Right lobe of liver (tissue), 6 donors: ENCODE measurements around the gene LPCAT3. TPM values are rescaled to one million over a fixed set of nuclear protein-coding genes. Genes with fewer than 3 reads are reported as not detected.

ENCODE experiments used
- ATAC-seq, 4 donors: fragments of 200-7000 bp; cut with Tn5 transposase; one replicate each; pipeline ENCODE4 v1.9.1; 2020; ENCODE audit warnings: mild to moderate bottlenecking in 4 of 4, moderate library complexity in 4 of 4
- DNase-seq, 3 donors: peaks; one replicate each; pipeline ENCODE4 v3.0.0-alpha.2; 2020
- H3K27ac ChIP-seq, 3 donors: fragments of 200-600 bp; one replicate each; pipeline ENCODE4 v1.8.0; 2022
- H3K27me3 ChIP-seq, 2 donors: fragments of 200-600 bp; one replicate each; pipeline ENCODE4 v1.8.0; 2022
- H3K36me3 ChIP-seq, 4 donors: fragments of 200-600 bp; sonication (generic) in 1 of 4; one replicate each; pipeline versions ENCODE4 v1.5.1 to v1.8.0; 2017 to 2022; ENCODE audit warnings: control low read depth in 1 of 4
- H3K4me1 ChIP-seq, 4 donors: fragments of 200-600 bp; sonication (generic) in 1 of 4; one replicate each; pipeline versions ENCODE4 v1.5.1 to v1.8.0; 2017 to 2022; ENCODE audit warnings: control low read depth in 1 of 4
- H3K4me3 ChIP-seq, 3 donors: fragments of 200-600 bp; one replicate each; pipeline ENCODE4 v1.8.0; 2022
- H3K9me3 ChIP-seq, 4 donors: fragments of 200-600 bp; sonication (generic) in 1 of 4; one replicate each; pipeline versions ENCODE4 v1.5.1 to v1.8.0; 2017 to 2022; ENCODE audit warnings: control low read depth in 1 of 4
- CTCF ChIP-seq, 4 donors: fragments of 200-600 bp in 3 of 4; fragments of 450-650 bp in 1 of 4; IDR thresholded peaks; one replicate each; pipeline versions ENCODE4 v1.5.1 to v1.8.0; 2016 to 2022; ENCODE audit warnings: antibody characterized with exemption in 4 of 4, mild to moderate bottlenecking in 2 of 4
- POLR2A ChIP-seq: fragments of 450-650 bp; IDR thresholded peaks from one replicate; pipeline ENCODE4 v1.6.1; 2017; ENCODE audit warnings: antibody characterized with exemption, mild to moderate bottlenecking
- WGBS: methylation state at CpG from one replicate; pipeline ENCODE4 v1.1.6; 2018; ENCODE audit warnings: low coverage, low lambda C conversion rate; ENCODE audit not compliant: insufficient coverage; ENCODE audit errors: missing lambda C conversion rate; 5-methylcytosine and 5-hydroxymethylcytosine counted together
- intact Hi-C, 2 donors: fragments of 100-400 bp; cut with DNase I; formaldehyde crosslinking; loops; one replicate each; pipeline versions ENCODE4 v1.11.2 to v1.14.1; 2022
- total RNA-seq, 6 experiments: library from RNA; depleted of rRNA in 2 of 6; stranded (reverse); fragments of >200 nt in 2 of 6; fragmentation: NEBNext Ultra II Directional in 3 of 6; extraction: Animal tissue kit (Norgen Biotek cat#: 25700) in 3 of 6; gene quantifications; one replicate each; pipeline versions ENCODE4 v1.1.0 to v1.2.4, GENCODE V29; 2016 to 2023
- donor health status: DM: no; HTN: yes; CAD: no.
- donor health status: DM: no; HTN: no; CAD: no.
- donor health status: DM: no; HTN: no; CAD: no.
- donor health status: DM: no; HTN: yes; CAD: no.
- donor health status: DM: no; HTN: yes; CAD: no.

Gene LPCAT3
- total RNA-seq, 6 experiments from 2014 or later, result 50.6 to 115 (median 77.5) TPM

- Histone ChIP-seq H3K9me3 (no peaks in the 10 kb centered on the region), H3K4me3 (no peak overlapping the region), H3K36me3 (no peaks in the 10 kb centered on the region), H3K27me3 (no peaks in the 10 kb centered on the region), H3K4me1 (peaks cover 0 to 11% (median 7%) of the 10 kb centered on the region in 4 donors), H3K27ac (peak overlapping the region in 2 of 3 donors; percentile 43 to 63)
- DNase-seq (peak in 2 of 3 donors; percentile 51 to 64), ATAC-seq (peak; percentile 4 to 57 (median 22))
- intact Hi-C loops, result loop anchor here in 1 of 2 donors (10.0 kb wide), 1 partner anchor 136 kb away; the partner anchor contains the start of gene C1R
- no peak for TF ChIP-seq POLR2A
- TF ChIP-seq CTCF (IDR thresholded peaks at IDR 0.05), result no peak
- 33% methylated on average over 12 of the region's 24 CpGs for WGBS
These were observed 59.0 kb downstream of the LPCAT3 start for GRCh38 chr12:6959058-6959804.

DNA sequence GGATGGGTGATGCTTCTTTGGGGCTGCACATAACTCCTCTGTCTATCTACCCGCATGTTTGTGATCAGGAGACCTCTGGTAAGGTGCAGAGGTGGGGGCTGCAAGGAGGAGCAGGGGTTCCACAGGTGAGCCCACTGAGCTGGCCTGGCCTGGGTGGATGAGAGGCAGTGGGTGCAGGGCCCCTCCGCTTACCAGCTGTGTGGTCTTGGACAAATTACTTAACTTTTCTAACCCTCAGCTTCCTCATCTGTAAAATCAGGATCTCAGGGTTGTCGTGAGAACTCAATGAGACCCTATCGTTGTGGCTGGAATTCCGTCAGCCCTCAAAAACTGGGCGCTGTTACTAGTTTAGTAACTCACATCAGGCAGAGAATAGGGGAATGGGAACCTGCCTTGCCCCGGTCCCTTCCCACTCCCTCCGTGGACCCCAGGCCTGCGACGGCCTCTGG, 59.6 kb downstream of the LPCAT3 start:
- Histone ChIP-seq H3K27me3 (no peaks in the 10 kb centered on the region), H3K36me3 (no peaks in the 10 kb centered on the region), H3K4me3 (no peak overlapping the region), H3K9me3 (no peaks in the 10 kb centered on the region), H3K4me1 (peaks cover 0 to 11% (median 7%) of the 10 kb centered on the region in 4 donors), H3K27ac (peak overlapping the region in 2 of 3 donors; percentile 43 to 63)
- intact Hi-C loops, result loop anchor here in 1 of 2 donors (10.0 kb wide), 1 partner anchor 136 kb away; the partner anchor contains the start of gene C1R
- TF ChIP-seq POLR2A (no peak), CTCF (IDR thresholded peaks at IDR 0.05) (no peak)
- ATAC-seq (no peak), DNase-seq (peak in 1 of 3 donors; percentile 44)
- WGBS, result 51% methylated on average over 7 of the region's 10 CpGs

DNA sequence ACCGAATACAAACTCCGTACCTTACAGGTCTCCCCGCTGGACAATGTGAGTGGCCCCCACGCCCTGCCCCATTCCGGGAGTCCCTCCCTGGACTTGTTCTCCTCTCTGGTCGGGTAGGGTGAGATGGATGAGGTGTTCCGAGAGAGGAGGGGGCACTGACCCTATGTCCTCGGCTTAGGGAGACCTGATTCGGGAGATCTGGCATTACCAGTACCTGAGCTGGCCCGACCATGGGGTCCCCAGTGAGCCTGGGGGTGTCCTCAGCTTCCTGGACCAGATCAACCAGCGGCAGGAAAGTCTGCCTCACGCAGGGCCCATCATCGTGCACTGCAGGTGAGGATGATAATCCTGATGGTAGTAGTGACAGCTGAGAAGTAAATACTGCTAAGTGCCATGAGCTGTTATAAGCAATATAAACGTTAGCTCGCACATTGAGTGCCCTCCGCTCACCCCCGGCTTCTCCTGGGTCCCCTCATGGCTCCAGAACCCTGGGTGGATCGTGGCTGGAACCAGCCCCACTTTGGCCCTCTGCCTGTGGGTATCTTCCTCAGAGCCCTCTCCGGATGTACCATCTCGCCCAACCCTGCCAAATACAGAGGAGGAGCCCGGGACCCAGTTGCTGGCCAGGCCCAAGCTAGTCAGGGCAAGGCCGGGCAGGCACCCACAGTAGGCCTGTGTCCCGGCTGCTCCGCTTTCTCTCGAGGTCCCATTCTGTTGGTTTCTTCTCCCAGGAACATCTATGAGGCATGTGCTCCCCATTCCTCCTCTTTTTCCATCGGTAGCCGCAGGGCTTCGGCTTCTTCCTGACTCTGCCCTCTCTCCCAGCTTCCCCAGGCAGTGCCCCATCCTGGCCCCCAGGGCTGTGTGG, 60.3 kb downstream of the LPCAT3 start:
- H3K27me3 ChIP-seq, result no peaks in the 10 kb centered on the region
- no peak overlapping the region for H3K4me3 ChIP-seq
- DNase-seq (peak in 1 of 3 donors; percentile 51), ATAC-seq (no peak)
- peaks cover 0 to 11% (median 7%) of the 10 kb centered on the region in 4 donors for H3K4me1 ChIP-seq
- WGBS, result 37% methylated on average over 3 of the region's 28 CpGs
- TF ChIP-seq POLR2A (no peak), CTCF (IDR thresholded peaks at IDR 0.05) (no peak)
- H3K36me3 ChIP-seq, result no peaks in the 10 kb centered on the region
- peak overlapping the region in 2 of 3 donors; percentile 43 to 63 for H3K27ac ChIP-seq
- no peaks in the 10 kb centered on the region for H3K9me3 ChIP-seq
- intact Hi-C loops, result loop anchor here in 1 of 2 donors (10.0 kb wide), 1 partner anchor 137 kb away; the partner anchor contains the start of gene C1R

DNA sequence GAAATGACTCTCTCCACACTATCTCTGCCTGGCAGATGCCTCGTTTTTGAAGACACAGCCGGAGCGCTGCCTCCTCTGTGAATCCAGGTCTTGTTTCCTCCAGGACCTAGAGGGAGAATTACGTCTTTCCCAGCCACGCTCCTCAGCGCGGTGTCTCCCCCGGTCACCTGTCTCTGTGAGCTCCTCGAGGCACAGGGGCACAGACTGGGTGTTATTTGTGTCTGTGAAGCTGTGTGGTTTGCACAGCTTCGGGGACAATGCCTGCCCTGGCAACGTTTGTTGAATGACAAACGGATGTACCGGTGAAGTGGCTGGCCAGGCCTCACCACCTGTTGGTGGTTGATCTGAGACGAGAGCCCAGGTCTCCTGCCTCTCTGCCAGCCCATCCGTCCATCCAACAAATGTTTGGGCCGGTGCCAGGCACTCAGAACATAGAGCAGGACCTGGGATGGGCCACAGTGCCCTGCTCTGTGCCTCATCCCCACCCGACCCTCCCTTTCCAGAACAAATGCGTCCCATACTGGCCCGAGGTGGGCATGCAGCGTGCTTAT, 61.0 kb downstream of the LPCAT3 start:
- H3K27ac ChIP-seq, result no peak overlapping the region
- no peaks in the 10 kb centered on the region for H3K27me3 ChIP-seq
- DNase-seq, result no peak
- H3K9me3 ChIP-seq, result no peaks in the 10 kb centered on the region
- no peak for ATAC-seq
- intact Hi-C loops, result loop anchor here in 1 of 2 donors (10.0 kb wide), 1 partner anchor 138 kb away; the partner anchor contains the start of gene C1R
- H3K36me3 ChIP-seq, result no peaks in the 10 kb centered on the region
- no peak overlapping the region for H3K4me3 ChIP-seq
- 78% methylated on average over 10 of the region's 20 CpGs for WGBS
- H3K4me1 ChIP-seq, result peaks cover 0 to 9% (median 5%) of the 10 kb centered on the region in 4 donors
- TF ChIP-seq POLR2A, result no peak
- TF ChIP-seq CTCF (IDR thresholded peaks at IDR 0.05), result no peak
